ENCODE data around the gene APBB1IP.

APBB1IP gene

GRCh38 chr10:26451903-26452302 is 13.8 kb downstream of the APBB1IP start:
- Histone ChIP-seq H3K4me2 (ENCODE audit: low read depth, low read length, poor library complexity, severe bottlenecking) (no peak overlapping the region), H4K20me1 (ENCODE audit: insufficient read depth, low read length, poor library complexity, severe bottlenecking) (no peaks in the 10 kb centered on the region), H2AFZ (ENCODE audit: low read length) (no peak overlapping the region), H3K4me3 (ENCODE audit: low read length, poor library complexity, severe bottlenecking) (no peak overlapping the region), H3F3A (ENCODE audit: low read depth) (no peaks in the 10 kb centered on the region), H3K9ac (ENCODE audit: low read depth, low read length, poor library complexity, severe bottlenecking) (no peak overlapping the region), H3K4me1 (ENCODE audit: insufficient read depth, low read length, poor library complexity, severe bottlenecking) (peaks cover 13% of the 10 kb centered on the region), H3K9me3 (ENCODE audit: insufficient read depth, low read depth, low read length) (no peaks in the 10 kb centered on the region), H3K79me2 (ENCODE audit: insufficient read depth, low read length) (peaks cover 5% of the 10 kb centered on the region; the same call in 1 of the 2 replicates), H3K9me2 (replicated peaks; ENCODE audit: low read depth, low read length) (no peaks in the 10 kb centered on the region), H3K36me3 (ENCODE audit: insufficient read depth, low read length) (no peaks in the 10 kb centered on the region), H3K27me3 (ENCODE audit: insufficient read depth, low read length, poor library complexity, severe bottlenecking) (no peaks in the 10 kb centered on the region)
- no peak for TF ChIP-seq EZH2phosphoT487 (IDR thresholded peaks at IDR 0.05; ENCODE audit: borderline replicate concordance)
- TF ChIP-seq CTCF (conservative IDR thresholded peaks at IDR 0.05; ENCODE audit: low read length) = no peak

- Histone ChIP-seq H4K20me1 (ENCODE audit: insufficient read depth, low read length, poor library complexity, severe bottlenecking) (no peaks in the 10 kb centered on the region), H3K4me1 (ENCODE audit: insufficient read depth, low read length, poor library complexity, severe bottlenecking) (peaks cover 5% of the 10 kb centered on the region), H3K4me3 (ENCODE audit: low read length, poor library complexity, severe bottlenecking) (no peak overlapping the region), H3K27me3 (ENCODE audit: insufficient read depth, low read length, poor library complexity, severe bottlenecking) (no peaks in the 10 kb centered on the region), H3K9me3 (ENCODE audit: insufficient read depth, low read depth, low read length) (no peaks in the 10 kb centered on the region), H3K79me2 (ENCODE audit: insufficient read depth, low read length) (peaks cover 5% of the 10 kb centered on the region; the same call in 1 of the 2 replicates), H3K9ac (ENCODE audit: low read depth, low read length, poor library complexity, severe bottlenecking) (no peak overlapping the region), H2AFZ (ENCODE audit: low read length) (no peak overlapping the region), H3K4me2 (ENCODE audit: low read depth, low read length, poor library complexity, severe bottlenecking) (no peak overlapping the region), H3K36me3 (ENCODE audit: insufficient read depth, low read length) (no peaks in the 10 kb centered on the region), H3F3A (ENCODE audit: low read depth) (no peaks in the 10 kb centered on the region), H3K9me2 (replicated peaks; ENCODE audit: low read depth, low read length) (no peaks in the 10 kb centered on the region)
- TF ChIP-seq CTCF (conservative IDR thresholded peaks at IDR 0.05; ENCODE audit: low read length) (no peak), EZH2phosphoT487 (IDR thresholded peaks at IDR 0.05; ENCODE audit: borderline replicate concordance) (no peak)
These were observed 15.7 kb downstream of the APBB1IP start for GRCh38 chr10:26453850-26454249.

GRCh38 chr10:26454891-26455290 is 16.8 kb downstream of the APBB1IP start:
- Histone ChIP-seq H3F3A (ENCODE audit: low read depth) (no peaks in the 10 kb centered on the region), H3K4me3 (ENCODE audit: low read length, poor library complexity, severe bottlenecking) (no peak overlapping the region), H3K9me2 (replicated peaks; ENCODE audit: low read depth, low read length) (no peaks in the 10 kb centered on the region), H3K9me3 (ENCODE audit: insufficient read depth, low read depth, low read length) (no peaks in the 10 kb centered on the region), H3K9ac (ENCODE audit: low read depth, low read length, poor library complexity, severe bottlenecking) (no peak overlapping the region), H3K36me3 (ENCODE audit: insufficient read depth, low read length) (no peaks in the 10 kb centered on the region), H2AFZ (ENCODE audit: low read length) (no peak overlapping the region), H3K79me2 (ENCODE audit: insufficient read depth, low read length) (peaks cover 5% of the 10 kb centered on the region; the same call in 1 of the 2 replicates), H3K27me3 (ENCODE audit: insufficient read depth, low read length, poor library complexity, severe bottlenecking) (no peaks in the 10 kb centered on the region), H4K20me1 (ENCODE audit: insufficient read depth, low read length, poor library complexity, severe bottlenecking) (no peaks in the 10 kb centered on the region), H3K4me2 (ENCODE audit: low read depth, low read length, poor library complexity, severe bottlenecking) (no peak overlapping the region), H3K4me1 (ENCODE audit: insufficient read depth, low read length, poor library complexity, severe bottlenecking) (no peaks in the 10 kb centered on the region)
- TF ChIP-seq EZH2phosphoT487 (IDR thresholded peaks at IDR 0.05; ENCODE audit: borderline replicate concordance) = no peak
- TF ChIP-seq CTCF (conservative IDR thresholded peaks at IDR 0.05; ENCODE audit: low read length) = no peak

Data from Loucy (cell line).